HEK293T (cell line): Measurements from ENCODE around the gene CALML5.

Source experiments
- CTCF ChIA-PET: fragments of 350-600 bp; formaldehyde crosslinking; extraction: SDS; loops from one replicate; lab custom pipeline; 2021; ENCODE audit warnings: antibody characterized with exemption, inconsistent platforms; lab: Yijun Ruan, JAX
- POLR2A ChIA-PET: fragments of 350-600 bp; formaldehyde crosslinking; extraction: SDS; loops from one replicate; lab custom pipeline; 2020; ENCODE audit warnings: antibody characterized with exemption, inconsistent platforms; lab: Yijun Ruan, JAX
- DNase-seq: peaks from one replicate; pipeline ENCODE4 v3.0.0; 2012; ENCODE audit warnings: mixed read lengths; ENCODE audit errors: extremely low spot score
- ARNT ChIP-seq: fragments of 450-650 bp; IDR thresholded peaks from 2 replicates; pipeline ENCODE4 v1.6.1; 2017; ENCODE audit warnings: mild to moderate bottlenecking
- BHLHE40 ChIP-seq: fragments of 450-650 bp; IDR thresholded peaks from 2 replicates; pipeline ENCODE4 v1.6.1; 2016; ENCODE audit warnings: mild to moderate bottlenecking, moderate library complexity, borderline replicate concordance
- CTBP1 ChIP-seq: fragments of 450-650 bp; IDR thresholded peaks from 2 replicates; pipeline ENCODE4 v1.6.1; 2016; ENCODE audit warnings: borderline replicate concordance
- ELF4 ChIP-seq: fragments of 450-650 bp; IDR thresholded peaks from 2 replicates; pipeline ENCODE4 v1.6.1; 2017; ENCODE audit warnings: antibody characterized with exemption
- FOXA1 ChIP-seq: fragments of 450-650 bp; IDR thresholded peaks from 2 replicates; pipeline ENCODE4 v1.6.1; 2016; ENCODE audit warnings: mild to moderate bottlenecking
- FOXK2 ChIP-seq: fragments of 450-650 bp; IDR thresholded peaks from 2 replicates; pipeline ENCODE4 v1.6.1; 2016; ENCODE audit warnings: mild to moderate bottlenecking
- FOXM1 ChIP-seq: fragments of 450-650 bp; IDR thresholded peaks from 2 replicates; pipeline ENCODE4 v1.6.1; 2017; ENCODE audit warnings: mild to moderate bottlenecking, borderline replicate concordance
- HDGF ChIP-seq: fragments of 450-650 bp; IDR thresholded peaks from 2 replicates; pipeline ENCODE4 v1.6.1; 2017; ENCODE audit warnings: antibody characterized with exemption, borderline replicate concordance
- L3MBTL2 ChIP-seq: fragments of 450-650 bp; conservative IDR thresholded peaks from 2 replicates; pipeline ENCODE4 v1.6.1; 2016; ENCODE audit warnings: mild to moderate bottlenecking
- LEF1 ChIP-seq: fragments of 450-650 bp; IDR thresholded peaks from 2 replicates; pipeline ENCODE4 v1.6.1; 2017; ENCODE audit warnings: mild to moderate bottlenecking, borderline replicate concordance
- NFRKB ChIP-seq: fragments of 450-650 bp; IDR thresholded peaks from 2 replicates; pipeline ENCODE4 v1.6.1; 2016; ENCODE audit warnings: mild to moderate bottlenecking, moderate library complexity
- PKNOX1 ChIP-seq: fragments of 450-650 bp; IDR thresholded peaks from 2 replicates; pipeline ENCODE4 v1.6.1; 2016
- SP1 ChIP-seq: fragments of 450-650 bp; IDR thresholded peaks from 2 replicates; pipeline ENCODE4 v1.6.1; 2017
- SUZ12 ChIP-seq: fragments of 450-650 bp; IDR thresholded peaks from 2 replicates; pipeline ENCODE4 v1.6.1; 2016; ENCODE audit warnings: mild to moderate bottlenecking
- TARDBP ChIP-seq: fragments of 450-650 bp; IDR thresholded peaks from 2 replicates; pipeline ENCODE4 v1.6.1; 2016
- ZNF384 ChIP-seq: fragments of 450-650 bp; IDR thresholded peaks from 2 replicates; pipeline ENCODE4 v1.6.1; 2016

Gene CALML5

GRCh38 chr10:5460468-5461202 is 38.7 kb downstream of the CALML5 start:
- CTCF ChIA-PET, result no interaction called here
- TF ChIP-seq NFRKB, result no peak
- TF ChIP-seq HDGF, result no peak
- TF ChIP-seq LEF1, result no peak
- TF ChIP-seq FOXM1, result no peak
- TF ChIP-seq ARNT, result no peak
- no peak for TF ChIP-seq L3MBTL2
- TF ChIP-seq BHLHE40, result no peak
- TF ChIP-seq FOXA1, result no peak
- no peak for TF ChIP-seq PKNOX1
- TF ChIP-seq FOXK2, result no peak
- POLR2A ChIA-PET, result interaction anchor here (1.0 kb wide), 1 partner anchor 162 kb away, joined by 3 read pairs; no protein-coding TSS in a partner anchor
- DNase-seq, result no peak

GRCh38 chr10:5458949-5459747 is 40.2 kb downstream of the CALML5 start:
- DNase-seq, result no peak
- CTCF ChIA-PET, result no interaction called here

GRCh38 chr10:5458425-5458824 is 40.9 kb downstream of the CALML5 start:
- DNase-seq, result no peak
- TF ChIP-seq FOXM1, result no peak
- no peak for TF ChIP-seq HDGF
- TF ChIP-seq ARNT, result no peak
- no peak for TF ChIP-seq L3MBTL2
- TF ChIP-seq SUZ12, result no peak
- TF ChIP-seq ZNF384, result no peak
- ChIA-PET POLR2A (no interaction called here), CTCF (no interaction called here)

More at GRCh38 chr10:5458949-5459747, 40.2 kb downstream of the CALML5 start:
- POLR2A ChIA-PET, result no interaction called here
- TF ChIP-seq LEF1 (no peak), FOXA1 (no peak), ZNF384 (no peak), SUZ12 (no peak), BHLHE40 (no peak), L3MBTL2 (no peak), HDGF (no peak), FOXM1 (no peak), SP1 (no peak), CTBP1 (no peak), ELF4 (no peak)

GRCh38 chr10:5457741-5458140 is 41.6 kb downstream of the CALML5 start:
- POLR2A ChIA-PET, result no interaction called here
- CTCF ChIA-PET, result no interaction called here
- TF ChIP-seq ARNT (no peak), CTBP1 (no peak), HDGF (no peak), NFRKB (no peak), PKNOX1 (no peak), L3MBTL2 (no peak), ZNF384 (no peak), FOXA1 (no peak), SUZ12 (no peak), TARDBP (no peak), FOXK2 (no peak)
- no peak for DNase-seq

GRCh38 chr10:5456563-5456962 is 42.8 kb downstream of the CALML5 start:
- CTCF ChIA-PET, result interaction anchor here (0.9 kb wide), 1 partner anchor 167 kb away, joined by 3 read pairs; no protein-coding TSS in a partner anchor
- no peak for DNase-seq
- TF ChIP-seq CTBP1 (no peak), FOXM1 (no peak), ZNF384 (no peak), HDGF (no peak), BHLHE40 (no peak), TARDBP (no peak), SP1 (no peak), FOXK2 (no peak), L3MBTL2 (no peak), NFRKB (no peak), ELF4 (no peak), FOXA1 (no peak), PKNOX1 (no peak), SUZ12 (no peak), LEF1 (no peak), ARNT (no peak)
- POLR2A ChIA-PET, result interaction anchor here (0.8 kb wide), 1 partner anchor 10 kb away, joined by 4 read pairs; no protein-coding TSS in a partner anchor
